Measurements from ENCODE around the gene ZNF423. TPM values are rescaled to one million over a fixed set of nuclear protein-coding genes. Genes with fewer than 3 reads are reported as not detected.
"Not testable (repeated sequence)": the region's sequence is repeated elsewhere in the genome, so short reads cannot be mapped to it uniquely, and the experiment has no call there.

Gene ZNF423
- total RNA-seq, 4 donors from 2014 or later = 0.67 to 3.7 (median 2.2) TPM

- intact Hi-C loops (cut with DNase I; ENCODE audit: low total_unique reads) = no loop called here
- TF ChIP-seq POLR2A (IDR thresholded peaks at IDR 0.05) = no peak
- TF ChIP-seq CTCF (IDR thresholded peaks at IDR 0.05) = no peak
- WGBS, 2 donors = 65 to 69% methylated on average over 8 of the region's 8 CpGs
- DNase-seq (ENCODE audit: low spot score in 2 of 2) = no peak
- H3K4me3 ChIP-seq (ENCODE audit: low read depth, poor library complexity, severe bottlenecking) = no peak overlapping the region
Measured at GRCh38 chr16:49687476-49688002, 168.4 kb downstream of the ZNF423 start.

GRCh38 chr16:49684696-49685095 lies 171.2 kb downstream of the ZNF423 start:
- no peak for TF ChIP-seq POLR2A (IDR thresholded peaks at IDR 0.05)
- no peak for TF ChIP-seq CTCF (IDR thresholded peaks at IDR 0.05)
- 93 to 97% methylated on average over 5 to 10 of the region's 10 CpGs for WGBS, 2 donors
- no peak overlapping the region for H3K4me3 ChIP-seq (ENCODE audit: low read depth, poor library complexity, severe bottlenecking)
- intact Hi-C loops (cut with DNase I; ENCODE audit: low total_unique reads) = no loop called here
- no peak for DNase-seq (ENCODE audit: low spot score in 2 of 2)

GRCh38 chr16:49682577-49683165 lies 173.2 kb downstream of the ZNF423 start:
- TF ChIP-seq POLR2A (IDR thresholded peaks at IDR 0.05) = no peak
- no peak for TF ChIP-seq CTCF (IDR thresholded peaks at IDR 0.05)
- no peak for DNase-seq (ENCODE audit: low spot score in 2 of 2)
- no peak overlapping the region for H3K4me3 ChIP-seq (ENCODE audit: low read depth, poor library complexity, severe bottlenecking)
- intact Hi-C loops (cut with DNase I; ENCODE audit: low total_unique reads) = no loop called here
- 92 to 97% methylated on average over 16 of the region's 16 CpGs for WGBS, 2 donors

- no peak overlapping the region for H3K4me3 ChIP-seq (ENCODE audit: low read depth, poor library complexity, severe bottlenecking)
- intact Hi-C loops (cut with DNase I; ENCODE audit: low total_unique reads) = no loop called here
- DNase-seq (ENCODE audit: low spot score in 2 of 2) = no peak
- 73 to 80% methylated on average over 9 of the region's 9 CpGs for WGBS, 2 donors
- TF ChIP-seq CTCF (IDR thresholded peaks at IDR 0.05) (no peak), POLR2A (IDR thresholded peaks at IDR 0.05) (no peak)
Measured at GRCh38 chr16:49681217-49681883, 174.6 kb downstream of the ZNF423 start.

GRCh38 chr16:49679095-49679494 lies 176.8 kb downstream of the ZNF423 start:
- intact Hi-C loops (cut with DNase I; ENCODE audit: low total_unique reads) = no loop called here
- no peak for TF ChIP-seq CTCF (IDR thresholded peaks at IDR 0.05)
- no peak for TF ChIP-seq POLR2A (IDR thresholded peaks at IDR 0.05)
- DNase-seq (ENCODE audit: low spot score in 2 of 2) = no peak
- WGBS, 2 donors = 93 to 94% methylated on average over 7 of the region's 7 CpGs
- no peak overlapping the region for H3K4me3 ChIP-seq (ENCODE audit: low read depth, poor library complexity, severe bottlenecking)

GRCh38 chr16:49677661-49678060 lies 178.3 kb downstream of the ZNF423 start:
- WGBS, 2 donors = 85 to 89% methylated on average over 6 of the region's 6 CpGs

More at GRCh38 chr16:49677661-49678060, 178.3 kb downstream of the ZNF423 start:
- DNase-seq (ENCODE audit: low spot score in 2 of 2); H3K4me3 ChIP-seq (ENCODE audit: low read depth, poor library complexity, severe bottlenecking); intact Hi-C loops (cut with DNase I; ENCODE audit: low total_unique reads): not testable (repeated sequence)

All from lower leg skin (tissue), 4 donors.